GM23338 (cell line): ENCODE data around the gene DLGAP5. TPM values are rescaled to one million over a fixed set of nuclear protein-coding genes. Genes with fewer than 3 reads are reported as not detected.

Experiments used
- ATAC-seq: fragments of 200-7000 bp; cut with Tn5 transposase; 3 replicates; pipeline ENCODE4 v1.9.1; 2020
- DNase-seq: peaks from one replicate; pipeline ENCODE4 v3.0.0-alpha.2; 2015; ENCODE audit warnings: low spot score
- H2AFZ ChIP-seq: fragments of 200-600 bp; sonication (generic); 2 replicates; pipeline ENCODE4 v1.8.0; 2016; ENCODE audit warnings: antibody characterized with exemption, mild to moderate bottlenecking, moderate library complexity
- H3F3A ChIP-seq: fragments of 200-600 bp; sonication (generic); replicated peaks from 2 replicates; pipeline ENCODE4 v1.8.0; 2017; ENCODE audit warnings: antibody characterized with exemption, mixed run types, low read depth
- H3K27ac ChIP-seq: fragments of 200-600 bp; sonication (generic); 2 replicates; pipeline ENCODE4 v1.6.1; 2016; ENCODE audit warnings: low read depth
- H3K27me3 ChIP-seq: fragments of 200-600 bp; sonication (generic); 2 replicates; pipeline ENCODE4 v1.8.0; 2016; ENCODE audit warnings: mild to moderate bottlenecking, mixed run types, moderate library complexity; ENCODE audit not compliant: insufficient read depth
- H3K36me3 ChIP-seq: fragments of 200-600 bp; sonication (generic); 2 replicates; pipeline ENCODE4 v1.8.0; 2016; ENCODE audit warnings: mild to moderate bottlenecking; ENCODE audit not compliant: insufficient read depth
- H3K4me1 ChIP-seq: fragments of 200-600 bp; sonication (generic); 2 replicates; pipeline ENCODE4 v1.8.0; 2016; ENCODE audit warnings: mild to moderate bottlenecking, moderate library complexity; ENCODE audit not compliant: insufficient read depth
- H3K4me2 ChIP-seq: fragments of 200-600 bp; sonication (generic); 2 replicates; pipeline ENCODE4 v1.7.1; 2017; ENCODE audit warnings: mixed run types
- H3K4me3 ChIP-seq: fragments of 200-600 bp; sonication (generic); 2 replicates; pipeline ENCODE4 v1.6.1; 2016; ENCODE audit warnings: mixed run types
- H3K79me2 ChIP-seq: fragments of 200-600 bp; sonication (generic); replicated peaks from 2 replicates; pipeline ENCODE4 v1.8.0; 2017; ENCODE audit warnings: mild to moderate bottlenecking; ENCODE audit not compliant: insufficient read depth
- H3K9me2 ChIP-seq: fragments of 200-600 bp; sonication (generic); 2 replicates; pipeline ENCODE4 v1.8.0; 2017; ENCODE audit not compliant: insufficient read depth
- H4K20me1 ChIP-seq: fragments of 200-600 bp; sonication (generic); replicated peaks from 2 replicates; pipeline ENCODE4 v1.8.0; 2017; ENCODE audit warnings: mild to moderate bottlenecking; ENCODE audit not compliant: insufficient read depth
- H3K27ac Mint-ChIP-seq: 2 replicates; pipeline ENCODE4 v1.8.0; 2020; ENCODE audit warnings: inconsistent platforms, mild to moderate bottlenecking, moderate library complexity, mixed read lengths
- H3K27me3 Mint-ChIP-seq: 3 replicates; pipeline ENCODE4 v1.8.0; 2022; ENCODE audit warnings: low read depth, mild to moderate bottlenecking, moderate library complexity, mixed read lengths, inconsistent platforms; ENCODE audit not compliant: insufficient read depth, poor library complexity
- H3K36me3 Mint-ChIP-seq: 3 replicates; pipeline ENCODE4 v1.8.0; 2021; ENCODE audit warnings: low read depth, mild to moderate bottlenecking, inconsistent platforms, moderate library complexity, mixed read lengths
- H3K4me1 Mint-ChIP-seq: 3 replicates; pipeline ENCODE4 v1.8.0; 2020; ENCODE audit warnings: mild to moderate bottlenecking, inconsistent platforms, mixed read lengths
- H3K4me3 Mint-ChIP-seq: 3 replicates; pipeline ENCODE4 v1.8.0; 2021; ENCODE audit warnings: moderate library complexity, mild to moderate bottlenecking, inconsistent platforms, mixed read lengths
- H3K9me3 Mint-ChIP-seq: 3 replicates; pipeline ENCODE4 v1.8.0; 2020; ENCODE audit warnings: moderate library complexity, mild to moderate bottlenecking, inconsistent platforms, mixed read lengths
- CREB1 ChIP-seq: fragments of 250-450 bp; sonication (Bioruptor Pico); IDR thresholded peaks from 2 replicates; pipeline ENCODE4 v1.5.0; 2020; ENCODE audit warnings: low read depth, mild to moderate bottlenecking, moderate library complexity
- ETS1 ChIP-seq: IDR thresholded peaks from 2 replicates; pipeline ENCODE4 v1.6.1; 2016; ENCODE audit warnings: antibody characterized with exemption
- EZH2 ChIP-seq: fragments of 200-600 bp; sonication (generic); IDR thresholded peaks from one replicate; pipeline ENCODE4 v1.8.0; 2017; ENCODE audit warnings: antibody characterized with exemption, mild to moderate bottlenecking, low read depth; ENCODE audit not compliant: unreplicated experiment
- EZH2phosphoT487 ChIP-seq: fragments of 200-600 bp; sonication (generic); IDR thresholded peaks from one replicate; pipeline ENCODE4 v1.8.1; 2018; ENCODE audit warnings: antibody characterized with exemption; ENCODE audit not compliant: unreplicated experiment
- JUNB ChIP-seq: IDR thresholded peaks from one replicate; pipeline ENCODE4 v1.6.1; 2016; ENCODE audit warnings: antibody characterized with exemption; ENCODE audit not compliant: unreplicated experiment
- NANOG ChIP-seq: IDR thresholded peaks from 2 replicates; pipeline ENCODE4 v1.6.1; 2016; ENCODE audit warnings: antibody characterized with exemption, borderline replicate concordance
- POLR2AphosphoS5 ChIP-seq: IDR thresholded peaks from 2 replicates; pipeline ENCODE4 v1.6.1; 2016; ENCODE audit warnings: antibody characterized with exemption, low read depth
- REST ChIP-seq: IDR thresholded peaks from one replicate; pipeline ENCODE4 v1.6.1; 2018; ENCODE audit warnings: antibody characterized with exemption; ENCODE audit not compliant: unreplicated experiment
- STAT1 ChIP-seq: IDR thresholded peaks from one replicate; pipeline ENCODE4 v1.6.1; 2016; ENCODE audit warnings: antibody characterized with exemption; ENCODE audit not compliant: unreplicated experiment
- ZNF331 ChIP-seq: fragments of 250-450 bp; sonication (Bioruptor Pico); IDR thresholded peaks from 2 replicates; pipeline ENCODE4 v1.5.0; 2020; ENCODE audit warnings: low read depth, mild to moderate bottlenecking, moderate library complexity
- ZNF462 ChIP-seq: fragments of 250-450 bp; sonication (Bioruptor Pico); IDR thresholded peaks from 2 replicates; pipeline ENCODE4 v1.5.0; 2020; ENCODE audit warnings: mild to moderate bottlenecking, moderate library complexity
- polyA plus RNA-seq: library from polyadenylated mRNA; unstranded; fragments of >200 nt; fragmentation: Nextera tagmentation; extraction: Ambion mirVana; gene quantifications from 2 replicates; pipeline ENCODE4 v1.2.1, GENCODE V29; 2016
- total RNA-seq: library from RNA; depleted of rRNA; stranded (reverse); fragments of >200 nt; shearing (Covaris generic); gene quantifications from 2 replicates; pipeline ENCODE4 v1.2.3, GENCODE V29; 2014

Gene DLGAP5
- total and polyA plus RNA-seq, 2 experiments from 2014 or later: 110 to 117 TPM

- TF ChIP-seq REST (no peak), POLR2AphosphoS5 (no peak), STAT1 (no peak), CREB1 (CRISPR knock-in tag) (no peak), NANOG (no peak), ZNF331 (CRISPR knock-in tag) (no peak), EZH2 (no peak)
These were observed 10.1 kb upstream of the DLGAP5 start (continued) for GRCh38 chr14:55201219-55202101.

- H3K4me3 Mint-ChIP-seq: no peak overlapping the region
- Histone ChIP-seq H3K4me1 (peaks cover 13% of the 10 kb centered on the region), H3K4me2 (0 out of 2 replicates have a peak overlapping the region, but pooled peaks have one; percentile 14), H2AFZ (peak overlapping the region; percentile 64), H3F3A (no peaks in the 10 kb centered on the region), H3K36me3 (no peaks in the 10 kb centered on the region), H3K9me2 (no peaks in the 10 kb centered on the region), H3K4me3 (no peak overlapping the region), H3K27ac (0 out of 2 replicates have a peak overlapping the region, but pooled peaks have one; percentile 21), H3K27me3 (no peaks in the 10 kb centered on the region), H3K79me2 (no peaks in the 10 kb centered on the region), H4K20me1 (no peaks in the 10 kb centered on the region)
- peaks cover 10% of the 10 kb centered on the region for H3K4me1 Mint-ChIP-seq
- ATAC-seq (peak; percentile 31; the same call in 1 of the 3 replicates), DNase-seq (no peak)
- H3K27ac Mint-ChIP-seq: 0 out of 2 replicates have a peak overlapping the region, but pooled peaks have one; percentile 18
- no peaks in the 10 kb centered on the region for H3K36me3 Mint-ChIP-seq
- H3K27me3 Mint-ChIP-seq: no peaks in the 10 kb centered on the region
- H3K9me3 Mint-ChIP-seq: no peaks in the 10 kb centered on the region
- TF ChIP-seq EZH2phosphoT487 (no peak), ETS1 (no peak), JUNB (no peak), ZNF331 (CRISPR knock-in tag) (no peak), ZNF462 (CRISPR knock-in tag) (no peak)
These were observed 9.3 kb upstream of the DLGAP5 start for GRCh38 chr14:55200651-55201050.
